Activated T-cell treated with anti-CD3 and anti-CD28 coated beads for 1 hour (primary cell): ENCODE data around the gene ACTR3C.
"Not testable (repeated sequence)": the region's sequence is repeated elsewhere in the genome, so short reads cannot be mapped to it uniquely, and the experiment has no call there.

Source experiments
- DNase-seq: peaks from one replicate; pipeline ENCODE4 v3.0.0-alpha.2; 2020; ENCODE audit warnings: low read depth

The ACTR3C gene

GRCh38 chr7:150335108-150335773 is 11.9 kb upstream of the ACTR3C start:
- no peak for DNase-seq

- DNase-seq: no peak
Measured at GRCh38 chr7:150334108-150334507, 10.8 kb upstream of the ACTR3C start.

- no peak for DNase-seq
Measured at GRCh38 chr7:150333659-150334058, 10.3 kb upstream of the ACTR3C start.

GRCh38 chr7:150332852-150333635 is 9.7 kb upstream of the ACTR3C start:
- DNase-seq: no peak

GRCh38 chr7:150330211-150330885 is 7.0 kb upstream of the ACTR3C start:
- no peak for DNase-seq

GRCh38 chr7:150329331-150330120 is 6.2 kb upstream of the ACTR3C start:
- no peak for DNase-seq

GRCh38 chr7:150327308-150327707 is 4.0 kb upstream of the ACTR3C start:
- no peak for DNase-seq

GRCh38 chr7:150326657-150327268 is 3.4 kb upstream of the ACTR3C start:
- no peak for DNase-seq

GRCh38 chr7:150325901-150326300 is 2.6 kb upstream of the ACTR3C start:
- DNase-seq: no peak

- DNase-seq: no peak
Measured at GRCh38 chr7:150325110-150325611, 1.8 kb upstream of the ACTR3C start.

- no peak for DNase-seq
Measured at GRCh38 chr7:150324373-150324961, 1.1 kb upstream of the ACTR3C start.

GRCh38 chr7:150323682-150324372 is 482 bp upstream of the ACTR3C start:
- no peak for DNase-seq

GRCh38 chr7:150322114-150322832 is 1.1 kb downstream of the ACTR3C start:
- DNase-seq: no peak

- no peak for DNase-seq
Measured at GRCh38 chr7:150321788-150322113, 1.6 kb downstream of the ACTR3C start.

GRCh38 chr7:150317748-150318444 is 5.4 kb downstream of the ACTR3C start:
- DNase-seq: no peak

GRCh38 chr7:150316987-150317386 is 6.4 kb downstream of the ACTR3C start:
- not testable (repeated sequence) for DNase-seq

- DNase-seq: no peak
Measured at GRCh38 chr7:150314639-150315239, 8.6 kb downstream of the ACTR3C start.

- DNase-seq: no peak
Measured at GRCh38 chr7:150313870-150314269, 9.5 kb downstream of the ACTR3C start.

GRCh38 chr7:150313367-150313809 is 10.0 kb downstream of the ACTR3C start:
- no peak for DNase-seq
